K562 (cell line): ENCODE results near the gene IRF9. TPM values are rescaled to one million over a fixed set of nuclear protein-coding genes. Genes with fewer than 3 reads are reported as not detected.

Experiments used
- CLOCK ChIP-seq: fragments of 250-450 bp; sonication (Bioruptor Pico); IDR thresholded peaks from 2 replicates; pipeline ENCODE4 v1.4.0; 2020; ENCODE audit warnings: mild to moderate bottlenecking, moderate library complexity, borderline replicate concordance
- CREBBP ChIP-seq: IDR thresholded peaks from one replicate; pipeline ENCODE4 v1.6.1; 2012; ENCODE audit warnings: low read depth, mild to moderate bottlenecking, control low read depth, inconsistent platforms, low read length
- HDGF ChIP-seq: fragments of 450-650 bp; IDR thresholded peaks from 2 replicates; pipeline ENCODE4 v1.6.1; 2016
- MCM2 ChIP-seq: fragments of 450-650 bp; IDR thresholded peaks from 2 replicates; pipeline ENCODE4 v1.6.1; 2017; ENCODE audit warnings: low read depth, mild to moderate bottlenecking
- MCM3 ChIP-seq: fragments of 450-650 bp; IDR thresholded peaks from 2 replicates; pipeline ENCODE4 v1.6.1; 2016
- NCOR1 ChIP-seq: fragments of 450-650 bp; IDR thresholded peaks from 2 replicates; pipeline ENCODE4 v1.6.1; 2016; ENCODE audit warnings: mild to moderate bottlenecking, moderate library complexity
- POLR2A ChIP-seq: fragments of 450-650 bp; conservative IDR thresholded peaks from 2 replicates; pipeline ENCODE4 v1.6.1; 2016
- RAD51 ChIP-seq: fragments of 450-650 bp; IDR thresholded peaks from 2 replicates; pipeline ENCODE4 v1.7.1; 2016; ENCODE audit warnings: low read depth, mild to moderate bottlenecking, borderline replicate concordance
- SIN3B ChIP-seq: fragments of 450-650 bp; IDR thresholded peaks from 2 replicates; pipeline ENCODE4 v1.6.1; 2017; ENCODE audit warnings: low read depth, mild to moderate bottlenecking, moderate library complexity
- TFAP4 ChIP-seq: sonication (generic); formaldehyde crosslinking; IDR thresholded peaks from 2 replicates; pipeline ENCODE4 v1.8.0; 2022; ENCODE audit warnings: missing genetic modification reagents, mild to moderate bottlenecking, moderate library complexity, borderline replicate concordance
- XRCC4 ChIP-seq: IDR thresholded peaks from one replicate; pipeline ENCODE4 v1.6.1; 2011; ENCODE audit not compliant: insufficient read depth, insufficient read length; ENCODE audit errors: extremely low read depth
- ZBTB1 ChIP-seq: sonication (generic); formaldehyde crosslinking; IDR thresholded peaks from 2 replicates; pipeline ENCODE4 v1.8.1; 2023; ENCODE audit warnings: missing genetic modification reagents, low read depth, mild to moderate bottlenecking, borderline replicate concordance
- ZNF311 ChIP-seq: fragments of 250-450 bp; sonication (Bioruptor Pico); IDR thresholded peaks from 2 replicates; pipeline ENCODE4 v1.4.0; 2020; ENCODE audit warnings: mild to moderate bottlenecking, moderate library complexity
- ZNF384 ChIP-seq: IDR thresholded peaks from 2 replicates; pipeline ENCODE4 v1.6.1; 2012; ENCODE audit warnings: low read depth, low read length, improper control_type of control experiment
- ZNF592 ChIP-seq: fragments of 450-650 bp; IDR thresholded peaks from 2 replicates; pipeline ENCODE4 v1.6.1; 2017; ENCODE audit warnings: antibody characterized with exemption, mild to moderate bottlenecking
- ZNF695 ChIP-seq: fragments of 450-650 bp; formaldehyde crosslinking; IDR thresholded peaks from 2 replicates; pipeline ENCODE4 v1.4.0; 2020; ENCODE audit warnings: mild to moderate bottlenecking, moderate library complexity
- polyA plus RNA-seq, 8 experiments: library from polyadenylated mRNA; depleted of rRNA in 4 of 8; stranded (reverse) in 5 of 8; unstranded in 3 of 8; fragments of >200 nt; fragmentation: Nextera tagmentation in 2 of 8; fragmentation: Illumina TruSeq in 1 of 8; extraction: Ambion mirVana in 2 of 8; extraction: Trizol in 1 of 8; gene quantifications; 2 replicates each; pipeline versions ENCODE4 v1.2.1 to v1.2.3, GENCODE V29; 2011 to 2014; ENCODE audit warnings: inconsistent platforms in 1 of 8, missing spikeins in 1 of 8
- total RNA-seq, 7 experiments: library from RNA; depleted of rRNA in 6 of 7; stranded (reverse); fragments of >200 nt in 6 of 7; fragmentation: Illumina TruSeq in 2 of 7; extraction: Trizol in 2 of 7; gene quantifications; 2 replicates each; pipeline versions ENCODE4 v1.2.1 to v1.2.3, GENCODE V29; 2011 to 2021; ENCODE audit warnings: low replicate concordance in 1 of 7
- TF ChIP-seq, protein P1 (sequence below): sonication (generic); formaldehyde crosslinking; IDR thresholded peaks from 2 replicates; pipeline ENCODE4 v1.8.1; 2023; ENCODE audit warnings: mild to moderate bottlenecking, missing genetic modification reagents
- TF ChIP-seq, protein P2 (sequence below): fragments of 200-800 bp; sonication (Bioruptor generic); IDR thresholded peaks from 2 replicates; pipeline ENCODE4 v1.6.1; 2017; ENCODE audit warnings: missing genetic modification characterization, missing compliant biosample characterization

IRF9 gene
- total and polyA plus RNA-seq, 9 of the 15 experiments (the other 6 are each of a cell fraction or from before 2014, with no cell fraction given), result 0.79 to 14.8 (median 6.1) TPM

GRCh38 chr14:24212924-24213865, 52.1 kb downstream of the IRF9 start, which contains the start of gene CHMP4A (continued):
- no peak for TF ChIP-seq MCM2
- no peak for TF ChIP-seq ZNF311 (CRISPR knock-in tag)
- TF ChIP-seq ZNF592, result no peak
- peak; percentile 70; the same call in 1 of the 2 replicates for TF ChIP-seq TFAP4
- TF ChIP-seq SIN3B, result peak; percentile 88
- TF ChIP-seq POLR2A, result peak; percentile 98
- TF ChIP-seq ZNF384, result no peak
- TF ChIP-seq, protein P1, sequence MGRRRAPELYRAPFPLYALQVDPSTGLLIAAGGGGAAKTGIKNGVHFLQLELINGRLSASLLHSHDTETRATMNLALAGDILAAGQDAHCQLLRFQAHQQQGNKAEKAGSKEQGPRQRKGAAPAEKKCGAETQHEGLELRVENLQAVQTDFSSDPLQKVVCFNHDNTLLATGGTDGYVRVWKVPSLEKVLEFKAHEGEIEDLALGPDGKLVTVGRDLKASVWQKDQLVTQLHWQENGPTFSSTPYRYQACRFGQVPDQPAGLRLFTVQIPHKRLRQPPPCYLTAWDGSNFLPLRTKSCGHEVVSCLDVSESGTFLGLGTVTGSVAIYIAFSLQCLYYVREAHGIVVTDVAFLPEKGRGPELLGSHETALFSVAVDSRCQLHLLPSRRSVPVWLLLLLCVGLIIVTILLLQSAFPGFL (CRISPR knock-in tag), result no peak
- no peak for TF ChIP-seq CREBBP
- TF ChIP-seq ZNF695 (CRISPR knock-in tag), result no peak
- no peak for TF ChIP-seq CLOCK (CRISPR knock-in tag)
- no peak for TF ChIP-seq MCM3
- peak; percentile 61 for TF ChIP-seq NCOR1
- no peak for TF ChIP-seq XRCC4
- TF ChIP-seq, protein P2, sequence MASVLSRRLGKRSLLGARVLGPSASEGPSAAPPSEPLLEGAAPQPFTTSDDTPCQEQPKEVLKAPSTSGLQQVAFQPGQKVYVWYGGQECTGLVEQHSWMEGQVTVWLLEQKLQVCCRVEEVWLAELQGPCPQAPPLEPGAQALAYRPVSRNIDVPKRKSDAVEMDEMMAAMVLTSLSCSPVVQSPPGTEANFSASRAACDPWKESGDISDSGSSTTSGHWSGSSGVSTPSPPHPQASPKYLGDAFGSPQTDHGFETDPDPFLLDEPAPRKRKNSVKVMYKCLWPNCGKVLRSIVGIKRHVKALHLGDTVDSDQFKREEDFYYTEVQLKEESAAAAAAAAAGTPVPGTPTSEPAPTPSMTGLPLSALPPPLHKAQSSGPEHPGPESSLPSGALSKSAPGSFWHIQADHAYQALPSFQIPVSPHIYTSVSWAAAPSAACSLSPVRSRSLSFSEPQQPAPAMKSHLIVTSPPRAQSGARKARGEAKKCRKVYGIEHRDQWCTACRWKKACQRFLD (CRISPR knock-in tag), result no peak
- peak; percentile 99 for TF ChIP-seq RAD51
- TF ChIP-seq HDGF, result no peak
- TF ChIP-seq ZBTB1 (CRISPR knock-in tag), result no peak
